WTC11 (cell line): ENCODE data around the gene KLHL29. TPM values are rescaled to one million over a fixed set of nuclear protein-coding genes. Genes with fewer than 3 reads are reported as not detected.

Experiments used
- ATAC-seq: fragments of 200-7000 bp; cut with Tn5 transposase; 2 replicates; pipeline ENCODE4 v1.10.0; 2021; ENCODE audit warnings: mild to moderate bottlenecking, moderate library complexity
- CTCF ChIA-PET: fragments of 300-600 bp; sonication (Branson Sonifier 250); formaldehyde crosslinking; loops from one replicate; lab custom pipeline; 2021; ENCODE audit warnings: antibody characterized with exemption; lab: Charles Lee
- POLR2A ChIA-PET: fragments of 350-600 bp; sonication (Branson Sonifier 250); formaldehyde crosslinking; loops from one replicate; lab custom pipeline; 2021; ENCODE audit warnings: antibody characterized with exemption; lab: Charles Lee
- DNase-seq: peaks from one replicate; pipeline ENCODE4 v3.0.0; 2021; ENCODE audit warnings: low spot score
- H3K27ac Mint-ChIP-seq: 2 replicates; pipeline ENCODE4 v1.8.0; 2021; ENCODE audit warnings: mixed read lengths
- H3K27me3 Mint-ChIP-seq: 2 replicates; pipeline ENCODE4 v1.8.0; 2021; ENCODE audit warnings: low read depth, mild to moderate bottlenecking, moderate library complexity, mixed read lengths
- H3K36me3 Mint-ChIP-seq: 2 replicates; pipeline ENCODE4 v1.8.0; 2021; ENCODE audit warnings: mixed read lengths
- H3K4me1 Mint-ChIP-seq: 2 replicates; pipeline ENCODE4 v1.8.0; 2022; ENCODE audit warnings: mixed read lengths
- H3K4me3 Mint-ChIP-seq: 2 replicates; pipeline ENCODE4 v1.8.0; 2021; ENCODE audit warnings: mild to moderate bottlenecking, moderate library complexity, mixed read lengths
- H3K9me3 Mint-ChIP-seq: 2 replicates; pipeline ENCODE4 v1.8.0; 2021; ENCODE audit warnings: mixed read lengths
- AR ChIP-seq: fragments of 250-450 bp; sonication (Bioruptor Pico); IDR thresholded peaks from 2 replicates; pipeline ENCODE4 v1.9.0; 2021; ENCODE audit warnings: mild to moderate bottlenecking
- FOXP4 ChIP-seq: sonication (generic); formaldehyde crosslinking; IDR thresholded peaks from 2 replicates; pipeline ENCODE4 v1.8.0; 2022; ENCODE audit warnings: mild to moderate bottlenecking, missing genetic modification reagents
- IRF2 ChIP-seq: sonication (generic); formaldehyde crosslinking; IDR thresholded peaks from 2 replicates; pipeline ENCODE4 v1.8.0; 2022; ENCODE audit warnings: low read depth, missing genetic modification reagents, borderline replicate concordance
- MYBL2 ChIP-seq: sonication (generic); formaldehyde crosslinking; IDR thresholded peaks from 2 replicates; pipeline ENCODE4 v1.8.1; 2023; ENCODE audit warnings: mild to moderate bottlenecking, moderate library complexity, missing genetic modification reagents
- NFATC4 ChIP-seq: fragments of 250-450 bp; sonication (Bioruptor Pico); IDR thresholded peaks from 2 replicates; pipeline ENCODE4 v1.9.0; 2021; ENCODE audit warnings: mild to moderate bottlenecking
- NR2C2 ChIP-seq: sonication (generic); formaldehyde crosslinking; IDR thresholded peaks from 2 replicates; pipeline ENCODE4 v1.8.0; 2022; ENCODE audit warnings: mild to moderate bottlenecking, missing genetic modification reagents
- PRRX2 ChIP-seq: fragments of 250-450 bp; sonication (Bioruptor Pico); IDR thresholded peaks from 2 replicates; pipeline ENCODE4 v1.8.0; 2021; ENCODE audit warnings: mild to moderate bottlenecking
- RELA ChIP-seq: sonication (generic); formaldehyde crosslinking; IDR thresholded peaks from 2 replicates; pipeline ENCODE4 v1.8.1; 2022; ENCODE audit warnings: missing genetic modification reagents, mild to moderate bottlenecking, borderline replicate concordance
- TCF7 ChIP-seq: sonication (generic); formaldehyde crosslinking; IDR thresholded peaks from 2 replicates; pipeline ENCODE4 v1.8.0; 2022; ENCODE audit warnings: mild to moderate bottlenecking, low read depth, missing genetic modification reagents, moderate library complexity
- ZBTB21 ChIP-seq: sonication (generic); formaldehyde crosslinking; IDR thresholded peaks from 2 replicates; pipeline ENCODE4 v1.8.1; 2023; ENCODE audit warnings: mild to moderate bottlenecking, missing genetic modification reagents, borderline replicate concordance
- ZBTB43 ChIP-seq: sonication (generic); formaldehyde crosslinking; IDR thresholded peaks from 2 replicates; pipeline ENCODE4 v1.8.1; 2023; ENCODE audit warnings: mild to moderate bottlenecking, missing genetic modification reagents
- ZNF219 ChIP-seq: sonication (generic); formaldehyde crosslinking; IDR thresholded peaks from 2 replicates; pipeline ENCODE4 v1.8.0; 2023; ENCODE audit warnings: missing genetic modification reagents, mild to moderate bottlenecking, borderline replicate concordance
- ZNF512 ChIP-seq: sonication (generic); formaldehyde crosslinking; IDR thresholded peaks from 2 replicates; pipeline ENCODE4 v1.8.1; 2022; ENCODE audit warnings: missing genetic modification reagents, borderline replicate concordance
- ZNF671 ChIP-seq: fragments of 250-450 bp; sonication (Bioruptor Pico); IDR thresholded peaks from 2 replicates; pipeline ENCODE4 v1.8.0; 2021; ENCODE audit warnings: mild to moderate bottlenecking
- total RNA-seq: library from RNA; stranded (reverse); gene quantifications from 3 replicates; pipeline ENCODE4 v1.2.3, GENCODE V29; 2021
- TF ChIP-seq, protein P1 (sequence below): sonication (generic); formaldehyde crosslinking; IDR thresholded peaks from 2 replicates; pipeline ENCODE4 v1.8.1; 2022; ENCODE audit warnings: mild to moderate bottlenecking, moderate library complexity, missing genetic modification reagents
- TF ChIP-seq, protein P2 (sequence below): sonication (generic); formaldehyde crosslinking; IDR thresholded peaks from 2 replicates; pipeline ENCODE4 v1.8.1; 2023; ENCODE audit warnings: mild to moderate bottlenecking, moderate library complexity, missing genetic modification reagents
- TF ChIP-seq, protein P3 (sequence below): fragments of 250-450 bp; sonication (Bioruptor Pico); IDR thresholded peaks from 2 replicates; pipeline ENCODE4 v1.8.0; 2021; ENCODE audit warnings: mild to moderate bottlenecking
- TF ChIP-seq, protein P4 (sequence below): sonication (generic); formaldehyde crosslinking; IDR thresholded peaks from 2 replicates; pipeline ENCODE4 v1.8.0; 2023; ENCODE audit warnings: missing genetic modification reagents, mild to moderate bottlenecking, borderline replicate concordance

Gene KLHL29
- total RNA-seq, 1 experiment from 2014 or later = 7.1 TPM

DNA sequence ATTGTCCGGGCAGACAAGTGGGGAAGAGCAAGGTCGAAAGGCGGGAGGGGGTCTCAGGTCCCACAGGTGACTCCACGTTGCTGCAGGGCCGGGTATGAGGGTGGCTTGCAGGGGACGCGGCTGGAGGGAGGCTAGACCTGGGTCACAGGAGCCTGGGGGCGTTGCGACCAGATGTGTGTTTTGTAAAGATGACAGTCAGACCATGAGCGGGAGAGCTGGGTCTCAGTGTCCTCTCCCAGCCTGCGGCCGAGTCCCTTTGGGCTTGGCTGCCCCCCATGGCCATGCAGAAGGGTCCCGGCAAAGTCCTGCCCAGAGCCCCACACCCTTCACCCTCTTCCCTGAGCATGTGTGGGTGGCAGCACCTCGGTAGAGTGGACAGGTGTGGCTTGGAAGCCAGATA is 302.7 kb downstream of the KLHL29 start:
- Mint-ChIP-seq H3K36me3 (no peaks in the 10 kb centered on the region; the same call in none of the 2 replicates), H3K4me3 (no peak overlapping the region), H3K4me1 (peaks cover 17% of the 10 kb centered on the region), H3K9me3 (no peaks in the 10 kb centered on the region), H3K27ac (no peak overlapping the region), H3K27me3 (no peaks in the 10 kb centered on the region)
- ChIA-PET POLR2A (no interaction called here), CTCF (no interaction called here)
- ATAC-seq (no peak), DNase-seq (no peak)
- TF ChIP-seq, protein P1, sequence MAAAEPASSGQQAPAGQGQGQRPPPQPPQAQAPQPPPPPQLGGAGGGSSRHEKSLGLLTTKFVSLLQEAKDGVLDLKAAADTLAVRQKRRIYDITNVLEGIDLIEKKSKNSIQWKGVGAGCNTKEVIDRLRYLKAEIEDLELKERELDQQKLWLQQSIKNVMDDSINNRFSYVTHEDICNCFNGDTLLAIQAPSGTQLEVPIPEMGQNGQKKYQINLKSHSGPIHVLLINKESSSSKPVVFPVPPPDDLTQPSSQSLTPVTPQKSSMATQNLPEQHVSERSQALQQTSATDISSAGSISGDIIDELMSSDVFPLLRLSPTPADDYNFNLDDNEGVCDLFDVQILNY = no peak
- no peak for TF ChIP-seq ZNF671 (CRISPR knock-in tag)
- TF ChIP-seq NFATC4 = no peak
- TF ChIP-seq ZNF219 = no peak
- no peak for TF ChIP-seq FOXP4 (CRISPR knock-in tag)
- TF ChIP-seq, protein P2, sequence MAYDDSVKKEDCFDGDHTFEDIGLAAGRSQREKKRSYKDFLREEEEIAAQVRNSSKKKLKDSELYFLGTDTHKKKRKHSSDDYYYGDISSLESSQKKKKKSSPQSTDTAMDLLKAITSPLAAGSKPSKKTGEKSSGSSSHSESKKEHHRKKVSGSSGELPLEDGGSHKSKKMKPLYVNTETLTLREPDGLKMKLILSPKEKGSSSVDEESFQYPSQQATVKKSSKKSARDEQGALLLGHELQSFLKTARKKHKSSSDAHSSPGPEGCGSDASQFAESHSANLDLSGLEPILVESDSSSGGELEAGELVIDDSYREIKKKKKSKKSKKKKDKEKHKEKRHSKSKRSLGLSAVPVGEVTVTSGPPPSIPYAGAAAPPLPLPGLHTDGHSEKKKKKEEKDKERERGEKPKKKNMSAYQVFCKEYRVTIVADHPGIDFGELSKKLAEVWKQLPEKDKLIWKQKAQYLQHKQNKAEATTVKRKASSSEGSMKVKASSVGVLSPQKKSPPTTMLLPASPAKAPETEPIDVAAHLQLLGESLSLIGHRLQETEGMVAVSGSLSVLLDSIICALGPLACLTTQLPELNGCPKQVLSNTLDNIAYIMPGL (CRISPR knock-in tag) = no peak
- no peak for TF ChIP-seq AR (CRISPR knock-in tag)
- TF ChIP-seq PRRX2 (CRISPR knock-in tag) = no peak
- TF ChIP-seq ZNF512 (CRISPR knock-in tag) = no peak
- no peak for TF ChIP-seq IRF2 (CRISPR knock-in tag)
- no peak for TF ChIP-seq ZBTB21
- TF ChIP-seq, protein P3, sequence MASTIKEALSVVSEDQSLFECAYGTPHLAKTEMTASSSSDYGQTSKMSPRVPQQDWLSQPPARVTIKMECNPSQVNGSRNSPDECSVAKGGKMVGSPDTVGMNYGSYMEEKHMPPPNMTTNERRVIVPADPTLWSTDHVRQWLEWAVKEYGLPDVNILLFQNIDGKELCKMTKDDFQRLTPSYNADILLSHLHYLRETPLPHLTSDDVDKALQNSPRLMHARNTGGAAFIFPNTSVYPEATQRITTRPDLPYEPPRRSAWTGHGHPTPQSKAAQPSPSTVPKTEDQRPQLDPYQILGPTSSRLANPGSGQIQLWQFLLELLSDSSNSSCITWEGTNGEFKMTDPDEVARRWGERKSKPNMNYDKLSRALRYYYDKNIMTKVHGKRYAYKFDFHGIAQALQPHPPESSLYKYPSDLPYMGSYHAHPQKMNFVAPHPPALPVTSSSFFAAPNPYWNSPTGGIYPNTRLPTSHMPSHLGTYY (CRISPR knock-in tag) = no peak
- TF ChIP-seq NR2C2 (CRISPR knock-in tag) = no peak

- POLR2A ChIA-PET = no interaction called here
- Mint-ChIP-seq H3K27ac (no peak overlapping the region), H3K27me3 (no peaks in the 10 kb centered on the region), H3K4me1 (peaks cover 17% of the 10 kb centered on the region), H3K36me3 (no peaks in the 10 kb centered on the region; the same call in none of the 2 replicates), H3K9me3 (no peaks in the 10 kb centered on the region), H3K4me3 (no peak overlapping the region)
- CTCF ChIA-PET = no interaction called here
- no peak for DNase-seq
- no peak for ATAC-seq
- no peak for TF ChIP-seq TCF7
- TF ChIP-seq, protein P4, sequence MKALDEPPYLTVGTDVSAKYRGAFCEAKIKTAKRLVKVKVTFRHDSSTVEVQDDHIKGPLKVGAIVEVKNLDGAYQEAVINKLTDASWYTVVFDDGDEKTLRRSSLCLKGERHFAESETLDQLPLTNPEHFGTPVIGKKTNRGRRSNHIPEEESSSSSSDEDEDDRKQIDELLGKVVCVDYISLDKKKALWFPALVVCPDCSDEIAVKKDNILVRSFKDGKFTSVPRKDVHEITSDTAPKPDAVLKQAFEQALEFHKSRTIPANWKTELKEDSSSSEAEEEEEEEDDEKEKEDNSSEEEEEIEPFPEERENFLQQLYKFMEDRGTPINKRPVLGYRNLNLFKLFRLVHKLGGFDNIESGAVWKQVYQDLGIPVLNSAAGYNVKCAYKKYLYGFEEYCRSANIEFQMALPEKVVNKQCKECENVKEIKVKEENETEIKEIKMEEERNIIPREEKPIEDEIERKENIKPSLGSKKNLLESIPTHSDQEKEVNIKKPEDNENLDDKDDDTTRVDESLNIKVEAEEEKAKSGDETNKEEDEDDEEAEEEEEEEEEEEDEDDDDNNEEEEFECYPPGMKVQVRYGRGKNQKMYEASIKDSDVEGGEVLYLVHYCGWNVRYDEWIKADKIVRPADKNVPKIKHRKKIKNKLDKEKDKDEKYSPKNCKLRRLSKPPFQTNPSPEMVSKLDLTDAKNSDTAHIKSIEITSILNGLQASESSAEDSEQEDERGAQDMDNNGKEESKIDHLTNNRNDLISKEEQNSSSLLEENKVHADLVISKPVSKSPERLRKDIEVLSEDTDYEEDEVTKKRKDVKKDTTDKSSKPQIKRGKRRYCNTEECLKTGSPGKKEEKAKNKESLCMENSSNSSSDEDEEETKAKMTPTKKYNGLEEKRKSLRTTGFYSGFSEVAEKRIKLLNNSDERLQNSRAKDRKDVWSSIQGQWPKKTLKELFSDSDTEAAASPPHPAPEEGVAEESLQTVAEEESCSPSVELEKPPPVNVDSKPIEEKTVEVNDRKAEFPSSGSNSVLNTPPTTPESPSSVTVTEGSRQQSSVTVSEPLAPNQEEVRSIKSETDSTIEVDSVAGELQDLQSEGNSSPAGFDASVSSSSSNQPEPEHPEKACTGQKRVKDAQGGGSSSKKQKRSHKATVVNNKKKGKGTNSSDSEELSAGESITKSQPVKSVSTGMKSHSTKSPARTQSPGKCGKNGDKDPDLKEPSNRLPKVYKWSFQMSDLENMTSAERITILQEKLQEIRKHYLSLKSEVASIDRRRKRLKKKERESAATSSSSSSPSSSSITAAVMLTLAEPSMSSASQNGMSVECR = no peak
- TF ChIP-seq ZBTB43 (CRISPR knock-in tag) = no peak
- no peak for TF ChIP-seq RELA
- no peak for TF ChIP-seq NFATC4
- TF ChIP-seq MYBL2 (CRISPR knock-in tag) = no peak
These were observed 303.6 kb downstream of the KLHL29 start for GRCh38 chr2:23688486-23689130.
